HK-2 (cell line): Measurements from ENCODE around the gene TPP1.
A peak's percentile ranks its signal among the peaks of the same experiment; 100 is the strongest.

ENCODE experiments used
- DNase-seq: peaks from one replicate; pipeline ENCODE4 v3.0.0-alpha.2; 2018; ENCODE audit not compliant: unreplicated experiment

The TPP1 gene

DNA sequence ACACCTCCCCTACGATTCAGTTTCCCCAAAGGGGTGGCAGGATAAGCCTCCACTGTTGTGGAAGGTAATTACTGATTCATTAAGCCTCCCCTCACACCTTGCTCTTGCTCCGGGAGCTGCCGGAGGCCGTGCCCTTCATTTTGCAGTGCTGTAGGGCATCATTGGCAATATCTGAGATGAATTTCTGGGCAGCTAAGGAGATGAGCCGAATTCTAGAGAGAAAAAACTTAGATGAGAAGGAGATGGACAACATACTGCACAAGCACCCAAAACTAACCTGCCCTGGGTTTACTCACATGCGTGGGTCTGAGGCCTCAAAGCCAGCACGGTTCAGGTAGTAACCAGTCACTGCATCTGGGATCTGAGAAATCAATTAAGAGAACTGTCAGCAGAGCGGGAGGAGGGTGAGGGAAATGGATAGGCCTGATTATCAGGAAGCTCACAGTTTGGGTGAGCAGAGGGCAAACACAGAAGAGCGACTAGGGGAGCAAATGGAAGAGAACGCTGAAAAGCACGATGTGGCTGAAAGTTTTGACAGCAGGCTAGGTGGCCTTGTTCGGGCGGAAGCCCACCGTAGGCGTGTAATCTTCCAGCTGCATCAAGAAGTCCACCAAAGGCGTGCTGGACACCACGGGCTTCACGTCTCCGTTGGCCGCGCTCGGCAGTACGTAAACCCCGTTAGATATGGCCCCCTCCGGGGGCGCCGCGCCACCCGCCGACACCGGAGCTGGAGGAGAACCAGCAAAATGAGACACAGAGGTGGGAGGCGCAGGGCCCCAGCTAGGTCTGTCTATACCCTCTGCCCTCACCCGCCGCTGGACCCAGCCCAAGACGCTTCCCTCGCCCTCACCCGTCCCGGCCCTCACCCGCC is 7.9 kb downstream of the TPP1 start:
- peak; percentile 32 for DNase-seq

DNA sequence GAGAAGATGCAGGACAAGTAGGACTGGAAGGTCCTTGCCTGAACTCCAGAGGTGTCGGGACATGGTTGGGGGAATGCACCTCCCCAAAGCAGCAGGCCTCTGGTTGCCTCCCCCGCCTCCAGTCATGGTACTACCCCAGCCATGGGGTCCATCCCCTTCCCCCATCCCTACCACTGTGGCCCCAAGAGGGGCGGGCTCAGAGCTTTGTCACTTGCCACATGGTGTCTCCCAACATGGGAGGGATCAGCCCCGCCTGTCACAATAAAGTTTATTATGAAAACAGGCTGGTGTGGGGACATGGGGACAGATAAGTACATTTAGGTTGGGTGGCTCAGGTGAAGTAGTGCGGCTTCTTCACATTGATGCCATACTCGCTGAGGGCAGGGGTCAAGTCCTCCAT is 8.6 kb downstream of the TPP1 start:
- DNase-seq: no peak

DNA sequence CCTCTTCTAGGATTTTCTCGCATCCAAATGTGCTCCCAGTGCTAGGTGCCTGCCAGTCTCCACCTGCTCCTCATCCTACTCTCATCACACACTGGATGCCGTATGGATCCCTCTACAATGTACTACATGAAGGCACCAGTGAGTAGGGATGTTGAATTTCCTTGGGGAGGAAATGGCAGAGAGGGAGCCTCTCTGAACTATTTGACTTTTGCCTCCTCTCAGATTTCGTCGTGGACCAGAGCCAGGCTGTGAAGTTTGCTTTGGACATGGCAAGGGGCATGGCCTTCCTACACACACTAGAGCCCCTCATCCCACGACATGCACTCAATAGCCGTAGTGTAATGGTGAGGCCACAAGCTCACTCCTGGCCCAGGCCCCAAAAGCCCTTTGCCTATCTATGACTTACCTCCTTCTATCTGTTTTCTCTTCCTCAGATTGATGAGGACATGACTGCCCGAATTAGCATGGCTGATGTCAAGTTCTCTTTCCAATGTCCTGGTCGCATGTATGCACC is 9.7 kb downstream of the TPP1 start:
- DNase-seq: no peak

DNA sequence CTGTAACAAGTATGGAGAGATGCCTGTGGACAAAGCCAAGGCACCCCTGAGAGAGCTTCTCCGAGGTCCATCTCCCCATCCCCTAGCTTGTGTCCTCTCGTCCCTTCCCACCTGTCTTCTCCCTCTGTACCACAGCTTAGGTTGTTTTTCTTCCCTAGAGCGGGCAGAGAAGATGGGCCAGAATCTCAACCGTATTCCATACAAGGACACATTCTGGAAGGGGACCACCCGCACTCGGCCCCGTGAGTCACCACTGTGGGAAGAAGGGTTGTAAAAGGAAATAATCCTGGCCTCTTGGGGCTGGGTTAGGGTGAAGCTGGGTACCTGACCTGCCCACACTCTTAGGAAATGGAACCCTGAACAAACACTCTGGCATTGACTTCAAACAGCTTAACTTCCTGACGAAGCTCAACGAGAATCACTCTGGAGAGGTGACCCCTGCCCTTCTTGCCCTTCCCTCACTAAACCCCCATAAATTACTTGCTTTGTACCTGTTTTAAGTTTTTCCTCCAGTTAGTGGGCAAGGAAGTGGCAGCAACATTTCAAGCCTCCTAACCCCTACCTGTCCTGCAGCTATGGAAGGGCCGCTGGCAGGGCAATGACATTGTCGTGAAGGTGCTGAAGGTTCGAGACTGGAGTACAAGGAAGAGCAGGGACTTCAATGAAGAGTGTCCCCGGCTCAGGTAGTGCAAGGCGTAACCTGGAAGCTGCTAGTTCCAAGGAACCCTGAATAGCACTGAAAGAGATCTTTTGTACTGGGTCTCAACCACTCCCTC is 10.3 kb downstream of the TPP1 start:
- no peak for DNase-seq

DNA sequence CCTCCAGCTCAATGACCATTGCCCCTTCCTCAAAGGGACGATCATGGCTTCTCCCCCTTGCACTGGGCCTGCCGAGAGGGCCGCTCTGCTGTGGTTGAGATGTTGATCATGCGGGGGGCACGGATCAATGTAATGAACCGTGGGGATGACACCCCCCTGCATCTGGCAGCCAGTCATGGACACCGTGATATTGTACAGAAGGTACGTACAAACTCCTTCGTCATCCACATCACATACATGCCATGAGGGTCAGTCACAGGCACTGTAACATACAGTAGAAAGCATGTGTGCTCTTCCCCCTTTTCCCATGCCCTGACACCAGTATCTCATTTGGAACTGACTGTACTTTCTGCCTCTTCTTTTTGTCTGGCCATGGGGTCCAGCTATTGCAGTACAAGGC is 11.2 kb downstream of the TPP1 start:
- DNase-seq: no peak

DNA sequence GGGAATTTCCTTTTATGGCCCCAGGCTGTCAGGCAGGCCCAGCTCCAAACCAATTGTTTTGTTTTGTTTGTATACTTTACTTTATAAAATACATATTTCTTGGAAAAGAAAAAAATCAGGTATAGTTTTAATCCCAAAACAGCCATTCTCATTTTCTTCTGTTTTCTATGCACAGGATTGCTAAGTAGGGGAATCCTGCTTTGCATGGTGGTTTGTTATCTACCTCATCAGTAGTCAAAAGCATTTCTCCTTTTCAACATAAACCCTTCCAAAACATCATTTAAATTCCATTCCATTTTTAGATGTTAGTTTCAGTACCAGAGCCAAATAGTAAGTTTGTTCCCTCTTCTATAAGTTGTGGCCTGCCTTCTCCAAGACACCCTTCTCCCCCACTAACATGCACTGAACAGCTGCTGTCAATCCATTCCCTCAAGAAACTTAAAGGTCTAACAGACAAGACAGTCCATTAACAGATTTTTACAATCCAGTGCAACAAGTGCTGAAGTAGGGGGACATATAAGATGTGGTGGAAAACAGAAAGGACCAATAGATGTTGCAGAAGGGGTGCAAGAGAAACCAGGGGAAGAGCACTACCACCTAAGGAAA is 11.9 kb downstream of the TPP1 start:
- DNase-seq: no peak

DNA sequence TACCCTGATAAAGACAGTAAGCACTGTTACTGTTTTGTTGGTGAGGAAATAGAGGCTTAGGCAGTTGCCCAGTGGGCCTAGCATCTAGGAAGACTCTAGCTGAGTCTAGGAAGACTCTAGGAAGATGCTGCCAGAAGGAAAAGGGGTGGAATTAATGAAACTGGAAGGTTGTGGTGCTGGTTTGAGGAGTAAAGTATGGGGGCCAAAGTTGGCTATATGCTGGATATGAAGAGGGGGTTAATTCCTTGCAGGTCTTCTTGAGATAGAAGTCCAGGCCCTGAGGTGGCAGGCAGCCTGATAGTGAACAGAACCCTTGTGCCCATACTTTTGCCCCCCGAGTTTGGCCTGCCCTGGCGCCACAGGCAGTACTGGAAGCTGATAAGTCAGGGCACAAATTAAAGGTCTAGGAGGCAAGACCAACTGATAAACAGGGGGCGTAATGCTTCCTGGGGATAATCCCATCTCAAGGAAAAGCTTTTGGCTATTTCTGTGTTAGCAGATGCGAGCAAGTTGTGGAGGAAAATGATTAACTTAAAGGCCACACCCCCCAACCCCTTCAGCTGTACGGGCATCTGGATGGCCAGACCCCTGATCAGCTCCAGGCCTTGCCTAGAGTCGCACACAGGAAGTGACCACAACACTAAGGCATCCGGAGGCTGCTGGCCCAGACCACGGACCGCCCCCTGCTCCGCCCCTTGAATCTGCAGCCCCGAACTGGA is 12.6 kb downstream of the TPP1 start:
- peak; percentile 88 for DNase-seq

DNA sequence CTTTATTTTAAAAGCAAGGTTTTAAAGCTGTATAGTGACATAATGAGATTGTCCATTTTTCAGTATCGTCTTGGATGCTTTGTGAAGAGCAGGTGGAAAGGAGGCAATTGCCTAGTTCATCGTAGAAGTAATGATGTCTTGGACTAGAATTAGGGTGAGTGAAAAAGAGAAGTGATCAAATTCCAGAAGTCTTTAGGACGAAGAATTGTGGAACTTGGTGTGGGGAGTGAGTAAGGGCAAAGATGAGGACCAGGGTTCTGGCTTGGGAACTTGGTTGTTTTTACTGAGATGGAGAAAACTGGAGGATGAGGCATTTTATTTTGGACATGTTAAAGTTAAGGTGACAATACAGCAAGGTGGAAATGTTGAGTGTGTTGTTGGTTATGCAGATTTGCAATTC is 14.4 kb downstream of the TPP1 start:
- no peak for DNase-seq

DNA sequence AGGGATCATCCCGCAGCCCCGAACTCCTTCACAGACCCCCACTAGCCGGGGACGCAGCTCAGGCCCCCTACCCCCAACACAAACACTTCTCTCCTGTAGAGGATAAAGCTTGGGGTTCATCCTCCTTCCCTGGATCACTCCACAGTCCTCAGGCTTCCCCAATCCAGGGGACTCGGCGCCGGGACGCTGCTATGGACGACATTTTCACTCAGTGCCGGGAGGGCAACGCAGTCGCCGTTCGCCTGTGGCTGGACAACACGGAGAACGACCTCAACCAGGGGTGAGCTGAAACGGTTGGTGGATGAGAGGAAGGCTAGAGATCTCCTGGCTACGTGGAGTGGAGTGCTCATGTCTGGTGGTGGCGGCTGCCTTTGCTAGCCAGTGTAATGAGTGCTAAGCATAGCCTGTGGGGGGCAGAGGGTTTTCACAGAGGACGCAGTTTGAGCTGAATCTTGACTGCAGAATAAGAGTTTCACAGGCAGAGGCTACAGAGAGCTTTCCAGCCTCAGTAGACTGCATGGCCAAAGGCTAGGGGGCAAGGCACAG is 15.1 kb downstream of the TPP1 start:
- peak; percentile 47 for DNase-seq

DNA sequence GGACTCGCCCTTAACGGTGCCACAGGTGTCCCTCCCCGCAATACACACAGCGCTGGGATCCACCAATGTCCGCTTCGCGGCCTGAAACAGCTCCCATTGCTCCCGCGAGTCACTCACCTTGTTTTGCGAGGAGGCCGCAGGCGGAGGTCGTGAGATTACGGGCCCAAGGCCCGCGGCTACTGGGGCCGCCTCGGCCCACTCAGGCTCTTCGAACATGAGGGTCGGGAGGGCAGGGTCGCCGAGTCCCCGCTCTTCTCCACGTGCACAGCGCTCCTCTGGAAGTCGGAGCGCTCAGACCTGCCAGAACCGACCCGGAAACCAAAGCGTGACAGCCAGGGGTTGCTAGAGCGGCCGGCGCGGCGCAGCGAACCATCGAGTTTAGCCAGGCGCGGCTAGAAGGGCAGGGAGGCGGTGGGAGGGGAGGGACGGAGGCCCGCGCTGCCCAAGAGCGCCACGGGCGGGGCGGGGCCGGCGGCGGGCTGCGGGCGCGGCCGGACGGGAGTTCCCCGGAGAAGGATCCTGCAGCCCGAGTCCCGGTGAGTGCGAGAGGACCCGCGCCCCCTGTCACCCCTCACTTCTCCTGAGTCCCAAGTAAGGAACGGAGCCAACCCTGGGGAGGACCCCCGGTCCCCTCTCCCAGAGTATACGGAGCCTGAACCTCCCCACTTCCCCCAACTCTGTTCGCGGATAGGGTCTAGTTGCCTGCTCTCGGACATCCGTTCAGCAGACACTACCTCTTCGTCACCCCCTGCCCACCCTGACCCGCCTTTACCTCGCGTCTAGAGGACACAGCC is 15.7 kb downstream of the TPP1 start, which contains the start of the genes ILK and RRP8:
Gene ILK, plus strand, starts transcription at position 488 of the 794 bp plus-strand sequence. CDS start 498 bp downstream, outside the sequence.
Gene RRP8, minus strand, starts transcription at position 330 of the 794 bp plus-strand sequence. Its CDS starts 114 bp downstream, at position 216.
- peak; percentile 79 for DNase-seq

DNA sequence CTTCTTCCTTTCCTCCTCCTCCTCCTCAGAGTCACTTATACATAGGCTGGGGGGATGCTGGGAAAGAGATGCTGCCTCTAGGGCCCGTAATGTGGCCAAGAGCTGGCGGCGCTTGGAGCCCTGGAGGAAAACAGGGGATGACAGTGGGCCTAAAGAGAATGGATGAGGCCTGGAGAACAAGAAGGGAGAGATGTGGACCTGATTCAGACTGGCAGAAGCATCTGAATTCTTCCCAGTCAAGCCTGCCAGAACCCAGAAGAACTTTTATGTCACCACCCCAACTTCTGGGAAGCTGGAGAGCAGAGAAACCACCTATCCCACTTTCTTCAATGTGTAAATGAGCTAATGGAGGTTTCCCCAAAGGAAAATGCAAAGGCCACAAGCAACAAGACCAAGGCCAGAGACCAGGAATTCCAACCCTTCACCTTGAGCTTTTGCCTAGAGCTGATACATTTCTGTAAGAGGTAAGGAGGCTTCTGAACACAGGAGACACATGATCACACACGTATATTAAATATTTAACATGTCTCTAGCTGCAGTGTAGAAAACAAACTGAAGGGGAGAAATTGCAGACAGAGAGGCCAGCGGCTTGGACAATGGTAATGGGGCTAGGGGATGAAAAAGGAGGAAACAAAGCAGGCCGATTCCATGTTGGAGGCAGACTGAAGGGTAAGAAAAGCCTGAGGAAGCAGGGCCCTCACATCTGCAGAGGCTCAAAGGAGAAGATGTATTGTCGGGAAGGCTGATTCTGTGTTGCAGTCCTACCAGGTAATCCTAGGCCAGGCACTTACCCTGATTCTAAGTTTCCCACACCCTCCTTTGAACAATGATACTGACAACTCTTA is 16.9 kb downstream of the TPP1 start:
- DNase-seq: no peak

DNA sequence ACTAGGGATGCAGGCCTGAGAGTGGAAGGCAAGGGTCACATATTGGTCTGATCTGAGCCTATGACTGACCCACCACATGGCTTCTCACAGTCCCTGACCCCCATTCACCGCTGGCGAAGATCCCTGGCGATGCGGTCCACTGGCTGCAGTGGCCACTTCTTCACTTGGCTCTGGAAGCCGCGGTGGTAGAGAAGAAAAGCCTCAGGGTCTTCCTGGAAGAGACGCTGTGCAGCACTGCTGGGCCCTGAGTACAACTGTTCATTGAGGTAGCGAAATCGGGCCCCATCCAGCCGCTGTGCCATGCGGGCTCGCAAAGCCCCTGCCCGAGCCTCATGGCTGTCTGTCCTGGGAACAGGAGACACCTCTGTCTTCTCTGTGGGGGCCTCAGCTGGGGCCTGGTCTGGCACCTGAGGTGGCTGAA is 18.2 kb downstream of the TPP1 start:
- DNase-seq: no peak

DNA sequence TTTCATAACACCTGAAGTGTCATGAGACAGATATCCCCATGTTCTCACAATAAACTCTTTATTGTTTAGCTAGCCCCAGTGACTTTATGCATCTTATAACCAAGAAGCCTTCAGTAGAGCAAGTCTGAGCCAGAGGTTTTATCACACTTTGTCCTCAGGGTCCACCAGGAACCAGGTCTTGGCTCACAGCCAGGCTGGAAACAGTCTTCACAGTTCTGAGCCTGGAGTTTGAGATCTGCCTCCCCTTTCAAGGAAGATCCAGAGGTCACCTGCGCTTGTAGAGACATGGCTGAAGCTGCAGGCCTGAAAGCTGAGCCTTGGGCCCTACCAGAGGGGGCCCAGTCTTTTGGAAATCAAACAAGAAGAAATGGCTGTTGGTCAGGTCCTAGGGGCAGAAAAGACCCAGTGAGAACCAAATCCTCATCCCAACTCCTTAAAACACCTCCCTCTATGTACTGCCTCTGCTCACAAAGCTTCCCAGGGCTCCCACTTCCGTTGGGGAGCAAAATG is 19.3 kb downstream of the TPP1 start:
- DNase-seq: no peak

DNA sequence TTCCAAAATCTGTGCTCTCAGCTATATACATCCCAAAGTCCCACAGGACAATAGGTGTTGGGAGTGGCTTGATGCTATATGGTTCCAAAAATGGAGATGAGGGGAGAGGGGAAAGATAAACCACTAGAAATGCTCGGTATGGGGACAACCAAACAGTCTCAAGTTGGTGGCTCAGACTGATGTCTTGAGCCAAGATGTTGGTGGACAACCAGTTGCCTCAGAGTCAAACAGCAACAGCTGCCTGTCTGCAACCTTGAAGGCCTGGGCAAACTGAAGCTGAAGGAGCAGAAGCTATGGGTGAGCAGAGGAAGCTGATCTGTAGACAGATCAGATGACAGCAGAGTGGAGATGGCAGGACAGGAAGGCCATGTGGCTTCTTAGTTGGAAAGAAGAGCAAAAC is 19.8 kb downstream of the TPP1 start:
- no peak for DNase-seq

DNA sequence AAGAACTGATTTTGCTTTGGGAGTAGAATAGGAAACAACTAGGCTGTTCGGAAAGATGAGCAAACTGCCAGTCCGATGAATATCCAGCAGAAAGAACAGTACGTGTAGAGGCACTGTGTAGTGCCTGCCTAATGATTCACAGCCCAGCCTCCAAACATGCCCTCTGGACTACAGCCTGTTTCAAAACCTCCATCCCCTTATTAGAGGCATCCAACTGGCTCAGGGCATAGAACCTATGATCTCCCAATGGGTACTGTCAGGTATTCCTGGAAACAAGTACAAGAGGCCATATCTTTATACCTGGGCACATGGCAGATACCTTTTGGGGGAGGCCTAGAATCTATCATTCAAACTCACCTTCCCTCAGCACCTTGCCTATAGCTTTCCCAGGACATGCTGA is 20.7 kb downstream of the TPP1 start:
- no peak for DNase-seq

DNA sequence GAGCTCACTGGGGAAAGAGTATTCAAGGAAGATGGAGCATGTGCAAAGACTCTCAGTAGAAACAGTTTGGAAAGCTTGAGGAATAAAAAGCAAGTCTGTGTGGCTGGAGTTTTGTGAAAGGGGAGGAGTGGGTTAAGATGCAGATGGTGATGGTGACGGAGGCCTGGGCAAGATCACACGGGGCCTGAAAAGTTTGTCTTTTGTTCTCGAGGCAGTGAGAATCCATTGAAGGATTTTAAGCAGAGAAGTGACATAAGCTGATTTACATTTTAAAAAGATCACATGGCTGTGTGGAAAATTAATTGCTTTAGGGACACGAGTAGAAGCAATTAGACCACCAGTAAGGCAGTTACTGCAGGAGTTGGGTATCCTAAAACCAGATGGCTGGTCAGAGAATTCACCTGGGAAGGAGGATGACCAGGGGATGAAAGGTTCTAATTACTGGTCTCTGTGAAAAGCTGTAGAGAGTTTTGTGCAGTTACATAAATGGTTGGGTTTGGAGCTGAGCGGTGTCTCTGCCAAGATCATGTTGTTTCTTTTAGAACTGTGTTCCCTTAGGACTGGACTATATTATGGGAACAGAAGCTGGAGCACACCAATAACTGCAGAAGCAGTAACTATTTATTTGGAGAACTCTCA is 22.9 kb downstream of the TPP1 start:
- DNase-seq: no peak

DNA sequence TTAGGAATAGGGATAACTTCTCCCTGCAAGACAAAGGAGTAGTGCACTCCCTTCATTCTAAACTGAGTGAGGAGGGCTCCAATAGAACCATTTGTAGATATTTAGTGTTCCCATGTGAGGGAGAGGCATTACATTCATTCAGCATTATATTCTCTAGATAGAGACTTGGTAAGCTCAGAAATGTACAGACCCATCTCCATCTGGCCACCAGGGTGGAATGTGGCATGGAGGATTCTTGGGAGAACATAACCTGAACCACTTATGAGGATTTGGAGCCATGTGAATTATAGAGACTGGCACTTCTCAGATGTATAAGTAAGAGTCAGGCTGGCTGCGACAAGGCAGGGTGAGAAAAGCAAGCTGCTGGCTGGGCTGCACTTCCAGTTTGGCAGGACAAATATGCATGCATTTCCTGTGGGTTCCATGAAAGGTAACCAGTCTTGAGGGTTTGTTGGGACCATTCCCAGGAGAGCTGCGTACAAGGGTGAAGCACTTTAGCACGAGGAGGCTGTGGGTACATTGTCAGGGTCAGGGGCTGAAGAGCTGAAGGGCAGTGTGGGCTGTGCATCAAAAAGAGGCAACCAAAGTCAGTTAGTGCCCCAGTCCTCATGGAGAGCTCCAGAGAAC is 25.0 kb downstream of the TPP1 start:
- DNase-seq: no peak

DNA sequence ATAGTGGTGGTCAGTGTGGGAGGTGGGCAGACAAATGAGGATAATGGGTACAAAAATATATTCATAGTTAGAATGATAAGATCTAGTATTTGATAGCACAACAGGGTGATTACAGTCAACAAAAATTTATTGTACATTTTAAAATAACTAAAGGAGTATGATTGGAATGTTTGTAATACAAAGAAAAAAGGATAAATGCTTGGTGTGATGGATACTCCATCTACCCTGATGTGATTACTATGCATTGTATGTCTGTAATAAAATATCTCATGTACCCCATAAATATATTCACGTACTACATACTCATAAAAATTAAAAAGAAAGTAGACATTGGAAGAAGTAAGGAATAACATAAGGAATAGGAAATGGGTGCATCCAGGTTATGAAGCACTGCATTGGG is 31.2 kb downstream of the TPP1 start:
- no peak for DNase-seq
